IMR-90 (cell line): ENCODE data around the gene SHISAL1.

Source experiments
- BHLHE40 ChIP-seq: fragments of 150-350 bp; IDR thresholded peaks from 2 replicates; pipeline ENCODE4 v1.6.1; 2016; ENCODE audit warnings: mild to moderate bottlenecking, low read depth, low read length
- CTCF ChIP-seq: conservative IDR thresholded peaks from 2 replicates; pipeline ENCODE4 v1.5.1; 2012; ENCODE audit warnings: mild to moderate bottlenecking, low read depth, low read length, improper control_type of control experiment
- FOS ChIP-seq: fragments of 150-350 bp; IDR thresholded peaks from 2 replicates; pipeline ENCODE4 v1.6.1; 2016; ENCODE audit warnings: low read depth, low read length
- MXI1 ChIP-seq: IDR thresholded peaks from 2 replicates; pipeline ENCODE4 v1.6.1; 2012; ENCODE audit warnings: low read depth, mild to moderate bottlenecking, low read length, moderate library complexity, borderline replicate concordance
- POLR2A ChIP-seq: IDR thresholded peaks from 2 replicates; pipeline ENCODE4 v1.6.1; 2012; ENCODE audit warnings: mild to moderate bottlenecking, low read depth, low read length
- RAD21 ChIP-seq: IDR thresholded peaks from 2 replicates; pipeline ENCODE4 v1.6.1; 2012; ENCODE audit warnings: low read length, improper control_type of control experiment
- RCOR1 ChIP-seq: IDR thresholded peaks from 2 replicates; pipeline ENCODE4 v1.6.1; 2012; ENCODE audit warnings: mild to moderate bottlenecking, low read length, improper control_type of control experiment; ENCODE audit not compliant: insufficient replicate concordance
- RFX5 ChIP-seq: IDR thresholded peaks from 2 replicates; pipeline ENCODE4 v1.8.0; 2012; ENCODE audit warnings: low read depth, mild to moderate bottlenecking, low read length, moderate library complexity
- USF2 ChIP-seq: fragments of 150-350 bp; IDR thresholded peaks from 2 replicates; pipeline ENCODE4 v1.6.1; 2017; ENCODE audit warnings: mild to moderate bottlenecking, antibody characterized with exemption, low read length, low read depth

GRCh38 chr22:44237290-44237689 lies 75.5 kb downstream of the SHISAL1 start:
- no peak for TF ChIP-seq CTCF
- TF ChIP-seq BHLHE40: no peak
- no peak for TF ChIP-seq RCOR1
- TF ChIP-seq USF2: no peak
- TF ChIP-seq RFX5: no peak
- no peak for TF ChIP-seq MXI1
- no peak for TF ChIP-seq POLR2A
- no peak for TF ChIP-seq FOS
- no peak for TF ChIP-seq RAD21
